Bronchial epithelial cell (primary cell): ENCODE data around the gene TMEM184B. TPM values are rescaled to one million over a fixed set of nuclear protein-coding genes. Genes with fewer than 3 reads are reported as not detected.
A peak's percentile ranks its signal among the peaks of the same experiment; 100 is the strongest.

ENCODE experiments used
- DNase-seq: peaks from one replicate; pipeline ENCODE4 v3.0.0-alpha.2; 2010; ENCODE audit warnings: low read depth
- FAIRE-seq: peaks from 2 replicates; lab custom pipeline; 2011; peaks lifted over from hg19 to GRCh38; lab: Jason Lieb, UNC
- H3K27me3 ChIP-seq: 2 replicates; pipeline ENCODE4 v1.5.1; 2011; ENCODE audit warnings: low read length; ENCODE audit not compliant: control insufficient read depth, insufficient read depth
- H3K36me3 ChIP-seq: 2 replicates; pipeline ENCODE4 v1.5.1; 2011; ENCODE audit warnings: low read length; ENCODE audit not compliant: control insufficient read depth, insufficient read depth
- H3K4me3 ChIP-seq: 2 replicates; pipeline ENCODE4 v1.5.1; 2011; ENCODE audit warnings: mild to moderate bottlenecking, low read depth, low read length, control low read depth
- CTCF ChIP-seq: IDR thresholded peaks from 2 replicates; pipeline ENCODE4 v1.5.1; 2011; ENCODE audit warnings: mild to moderate bottlenecking, moderate library complexity, low read length, control low read depth, inconsistent platforms; ENCODE audit not compliant: insufficient read depth, severe bottlenecking
- total RNA-seq: library from RNA; depleted of rRNA; stranded (reverse); fragments of >200 nt; gene quantifications from 2 replicates; pipeline ENCODE4 v1.2.1, GENCODE V29; 2014

TMEM184B gene
- total RNA-seq, 1 donor from 2014 or later: 7.1 TPM

- no peak overlapping the region for H3K4me3 ChIP-seq
- peaks cover 54% of the 10 kb centered on the region for H3K36me3 ChIP-seq
- TF ChIP-seq CTCF: no peak
- FAIRE-seq (no peak), DNase-seq (no peak)
- no peaks in the 10 kb centered on the region for H3K27me3 ChIP-seq
Measured at GRCh38 chr22:38300946-38301345, 28.1 kb upstream of the TMEM184B start.

GRCh38 chr22:38300197-38300945, 27.6 kb upstream of the TMEM184B start:
- TF ChIP-seq CTCF: no peak
- Histone ChIP-seq H3K36me3 (peaks cover 59% of the 10 kb centered on the region), H3K4me3 (no peak overlapping the region), H3K27me3 (no peaks in the 10 kb centered on the region)
- FAIRE-seq: no peak
- no peak for DNase-seq

GRCh38 chr22:38299770-38300102, 26.9 kb upstream of the TMEM184B start:
- DNase-seq: no peak
- H3K27me3 ChIP-seq: no peaks in the 10 kb centered on the region
- TF ChIP-seq CTCF: no peak
- H3K4me3 ChIP-seq: no peak overlapping the region
- H3K36me3 ChIP-seq: peaks cover 63% of the 10 kb centered on the region
- peak; percentile 13 for FAIRE-seq

- FAIRE-seq (peak; percentile 97), DNase-seq (peak; percentile 99)
- peak; percentile 42 for TF ChIP-seq CTCF
- Histone ChIP-seq H3K4me3 (no peak overlapping the region), H3K27me3 (no peaks in the 10 kb centered on the region), H3K36me3 (peaks cover 69% of the 10 kb centered on the region)
Measured at GRCh38 chr22:38298312-38299005, 25.6 kb upstream of the TMEM184B start.

- Histone ChIP-seq H3K4me3 (no peak overlapping the region), H3K36me3 (peaks cover 75% of the 10 kb centered on the region), H3K27me3 (no peaks in the 10 kb centered on the region)
- no peak for DNase-seq
- TF ChIP-seq CTCF: no peak
- no peak for FAIRE-seq
Measured at GRCh38 chr22:38296372-38296771, 23.6 kb upstream of the TMEM184B start.
